ENCODE measurements around the gene ANKUB1.

DNA sequence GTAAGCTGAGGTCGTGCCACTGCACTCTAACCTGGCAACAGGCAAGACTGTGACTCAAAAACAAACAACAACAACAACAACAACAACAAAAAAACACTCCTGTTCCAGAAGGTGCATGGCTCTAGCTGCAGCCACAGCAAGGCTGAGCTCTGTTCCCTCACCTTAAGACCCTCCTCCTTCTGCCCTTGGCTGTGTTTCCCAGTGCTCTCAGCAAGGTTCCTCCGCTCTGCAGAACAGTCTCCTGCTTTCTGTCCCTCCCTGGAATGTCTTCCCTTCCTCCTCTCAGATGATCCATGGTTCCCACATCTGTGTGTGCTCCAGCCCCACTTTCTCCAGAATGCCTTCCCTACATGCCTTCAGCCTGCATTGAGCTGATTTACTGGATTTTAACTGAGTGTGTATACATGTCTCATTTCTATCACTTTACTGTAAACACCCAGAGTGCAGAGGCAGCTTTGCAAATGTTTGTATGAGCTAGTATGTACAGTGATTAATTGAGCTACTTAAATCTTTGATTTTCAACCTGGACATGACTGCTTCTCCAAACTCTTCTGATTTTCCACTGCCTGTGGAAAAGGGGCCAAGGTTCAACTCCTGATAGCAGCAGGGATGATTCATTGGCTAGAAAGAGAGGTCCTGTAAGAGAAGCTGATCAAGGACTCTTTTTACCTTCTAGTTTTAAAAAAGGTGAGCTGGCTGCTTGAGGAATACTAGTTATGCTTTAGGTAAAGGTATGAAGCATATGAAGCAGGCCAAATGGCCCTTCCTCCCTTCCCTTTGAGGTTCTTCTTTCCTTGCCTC, 14.7 kb downstream of the ANKUB1 start:
- TF ChIP-seq, protein P1, sequence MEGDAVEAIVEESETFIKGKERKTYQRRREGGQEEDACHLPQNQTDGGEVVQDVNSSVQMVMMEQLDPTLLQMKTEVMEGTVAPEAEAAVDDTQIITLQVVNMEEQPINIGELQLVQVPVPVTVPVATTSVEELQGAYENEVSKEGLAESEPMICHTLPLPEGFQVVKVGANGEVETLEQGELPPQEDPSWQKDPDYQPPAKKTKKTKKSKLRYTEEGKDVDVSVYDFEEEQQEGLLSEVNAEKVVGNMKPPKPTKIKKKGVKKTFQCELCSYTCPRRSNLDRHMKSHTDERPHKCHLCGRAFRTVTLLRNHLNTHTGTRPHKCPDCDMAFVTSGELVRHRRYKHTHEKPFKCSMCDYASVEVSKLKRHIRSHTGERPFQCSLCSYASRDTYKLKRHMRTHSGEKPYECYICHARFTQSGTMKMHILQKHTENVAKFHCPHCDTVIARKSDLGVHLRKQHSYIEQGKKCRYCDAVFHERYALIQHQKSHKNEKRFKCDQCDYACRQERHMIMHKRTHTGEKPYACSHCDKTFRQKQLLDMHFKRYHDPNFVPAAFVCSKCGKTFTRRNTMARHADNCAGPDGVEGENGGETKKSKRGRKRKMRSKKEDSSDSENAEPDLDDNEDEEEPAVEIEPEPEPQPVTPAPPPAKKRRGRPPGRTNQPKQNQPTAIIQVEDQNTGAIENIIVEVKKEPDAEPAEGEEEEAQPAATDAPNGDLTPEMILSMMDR (IDR thresholded peaks at IDR 0.05; ENCODE audit: low read depth, low read length, poor library complexity, severe bottlenecking) = no peak
- TF ChIP-seq EZH2phosphoT487 (IDR thresholded peaks at IDR 0.05; ENCODE audit: borderline replicate concordance, low read length) = no peak

Measured in DOHH2 (cell line).